Lower lobe of right lung (tissue), 2 donors: ENCODE results near the gene EHD1. TPM values are rescaled to one million over a fixed set of nuclear protein-coding genes. Genes with fewer than 3 reads are reported as not detected.

ENCODE experiments used
- ATAC-seq, 2 donors: fragments of 200-7000 bp; cut with Tn5 transposase; one replicate each; pipeline ENCODE4 v1.9.1; 2020 to 2022; ENCODE audit warnings: mild to moderate bottlenecking in 2 of 2, moderate library complexity in 2 of 2
- DNase-seq: peaks from one replicate; pipeline ENCODE4 v3.0.0-alpha.2; 2020
- H3K27ac ChIP-seq: fragments of 200-600 bp; one replicate; pipeline ENCODE4 v1.8.0; 2022
- H3K27me3 ChIP-seq: fragments of 200-600 bp; one replicate; pipeline ENCODE4 v1.8.0; 2022; ENCODE audit warnings: low read depth
- H3K36me3 ChIP-seq: fragments of 200-600 bp; one replicate; pipeline ENCODE4 v1.8.0; 2022; ENCODE audit warnings: mild to moderate bottlenecking
- H3K4me1 ChIP-seq: fragments of 200-600 bp; one replicate; pipeline ENCODE4 v1.8.0; 2022
- H3K4me3 ChIP-seq: fragments of 200-600 bp; one replicate; pipeline ENCODE4 v1.8.0; 2022; ENCODE audit warnings: mild to moderate bottlenecking
- H3K9me3 ChIP-seq: fragments of 200-600 bp; one replicate; pipeline ENCODE4 v1.8.0; 2022
- CTCF ChIP-seq: fragments of 200-600 bp; IDR thresholded peaks from one replicate; pipeline ENCODE4 v1.8.0; 2022; ENCODE audit warnings: antibody characterized with exemption, mild to moderate bottlenecking
- intact Hi-C: fragments of 100-400 bp; cut with DNase I; formaldehyde crosslinking; loops from one replicate; pipeline ENCODE4 v1.11.0; 2022
- total RNA-seq: library from RNA; stranded (reverse); fragmentation: NEBNext Ultra II Directional; extraction: Animal tissue kit (Norgen Biotek cat#: 25700); gene quantifications from one replicate; pipeline ENCODE4 v1.2.1, GENCODE V29; 2021
- donor health status: DM: no; HTN: yes; CAD: no; lungs with severe emphysema.

The EHD1 gene
- total RNA-seq, 1 donor from 2014 or later, result 73.4 TPM

GRCh38 chr11:64863391-64864060, 14.9 kb downstream of the EHD1 start:
- intact Hi-C loops, result no loop called here
- DNase-seq (no peak), ATAC-seq (peak; percentile 26 to 38)
- TF ChIP-seq CTCF, result no peak
- peaks cover 26% of the 10 kb centered on the region for H3K36me3 ChIP-seq
- peak overlapping the region; percentile 83 for H3K27ac ChIP-seq
- no peaks in the 10 kb centered on the region for H3K9me3 ChIP-seq
- peak overlapping the region; percentile 28 for H3K4me3 ChIP-seq
- no peaks in the 10 kb centered on the region for H3K27me3 ChIP-seq
- peaks cover 98% of the 10 kb centered on the region for H3K4me1 ChIP-seq

- peaks cover 98% of the 10 kb centered on the region for H3K4me1 ChIP-seq
- H3K4me3 ChIP-seq, result peak overlapping the region; percentile 28
- no peak for TF ChIP-seq CTCF
- ATAC-seq, result peak; percentile 3 to 16
- H3K36me3 ChIP-seq, result peaks cover 27% of the 10 kb centered on the region
- H3K9me3 ChIP-seq, result no peaks in the 10 kb centered on the region
- intact Hi-C loops, result no loop called here
- H3K27ac ChIP-seq, result peak overlapping the region; percentile 83
- no peaks in the 10 kb centered on the region for H3K27me3 ChIP-seq
- DNase-seq, result no peak
Measured at GRCh38 chr11:64862987-64863390, 15.4 kb downstream of the EHD1 start.

GRCh38 chr11:64861227-64861975, 17.0 kb downstream of the EHD1 start:
- Histone ChIP-seq H3K4me3 (no peak overlapping the region), H3K4me1 (peaks cover 99% of the 10 kb centered on the region), H3K27me3 (no peaks in the 10 kb centered on the region), H3K36me3 (peaks cover 30% of the 10 kb centered on the region), H3K9me3 (no peaks in the 10 kb centered on the region), H3K27ac (peak overlapping the region; percentile 83)
- no peak for DNase-seq
- no peak for TF ChIP-seq CTCF
- ATAC-seq, result no peak
- intact Hi-C loops, result no loop called here

- ATAC-seq (no peak), DNase-seq (no peak)
- Histone ChIP-seq H3K36me3 (peaks cover 34% of the 10 kb centered on the region), H3K27ac (peak overlapping the region; percentile 59), H3K4me3 (no peak overlapping the region), H3K4me1 (peaks cover 99% of the 10 kb centered on the region), H3K27me3 (no peaks in the 10 kb centered on the region), H3K9me3 (no peaks in the 10 kb centered on the region)
- no peak for TF ChIP-seq CTCF
- intact Hi-C loops, result no loop called here
Measured at GRCh38 chr11:64859542-64860414, 18.6 kb downstream of the EHD1 start.

- Histone ChIP-seq H3K4me1 (peaks cover 100% of the 10 kb centered on the region), H3K27me3 (no peaks in the 10 kb centered on the region), H3K27ac (peak overlapping the region; percentile 59), H3K4me3 (no peak overlapping the region), H3K36me3 (peaks cover 44% of the 10 kb centered on the region), H3K9me3 (no peaks in the 10 kb centered on the region)
- ATAC-seq, result no peak
- TF ChIP-seq CTCF, result no peak
- no peak for DNase-seq
- intact Hi-C loops, result no loop called here
Measured at GRCh38 chr11:64858467-64859263, 19.8 kb downstream of the EHD1 start.
